SK-N-SH (cell line): ENCODE data around the gene DLL4. TPM values are rescaled to one million over a fixed set of nuclear protein-coding genes. Genes with fewer than 3 reads are reported as not detected.

Experiments
- CTCF ChIA-PET: fragments of 300-600, 350-600 bp; formaldehyde crosslinking; extraction: SDS; loops from one replicate; lab custom pipeline; 2021; lab: Yijun Ruan, JAX
- POLR2A ChIA-PET: fragments of 350-600 bp; sonication (Branson Sonifier 250); formaldehyde crosslinking; extraction: SDS; loops from one replicate; lab custom pipeline; 2020; ENCODE audit warnings: antibody characterized with exemption, inconsistent platforms; lab: Yijun Ruan, JAX
- DNase-seq: peaks from one replicate; pipeline ENCODE4 v3.0.0; 2012
- H2AFZ ChIP-seq: fragments of 200-600 bp; sonication (generic); 2 replicates; pipeline ENCODE4 v1.8.1; 2016; ENCODE audit warnings: antibody characterized with exemption, mild to moderate bottlenecking, low read depth
- H3F3A ChIP-seq: fragments of 200-600 bp; sonication (generic); replicated peaks from 2 replicates; pipeline ENCODE3; 2016; ENCODE audit warnings: antibody characterized with exemption, mild to moderate bottlenecking; ENCODE audit not compliant: insufficient read depth
- H3K27ac ChIP-seq, 2 experiments: fragments of 200-500 bp in 1 of 2; fragments of 200-600 bp in 1 of 2; sonication (Bioruptor generic) in 1 of 2; sonication (generic), shearing (Covaris generic) in 1 of 2; 2 replicates each; pipeline versions ENCODE4 v1.5.1 to v1.6.1; 2014 to 2016; ENCODE audit warnings: low read depth in 2 of 2, inconsistent platforms in 1 of 2, low read length in 1 of 2, mild to moderate bottlenecking in 1 of 2, mixed read lengths in 1 of 2
- H3K27me3 ChIP-seq: fragments of 200-600 bp; sonication (generic), shearing (Covaris generic); 2 replicates; pipeline ENCODE4 v1.6.1; 2016; ENCODE audit warnings: mixed run types; ENCODE audit not compliant: insufficient read depth
- H3K36me3 ChIP-seq, 2 experiments: fragments of 200-500 bp in 1 of 2; fragments of 200-600 bp in 1 of 2; sonication (Bioruptor generic) in 1 of 2; sonication (generic) in 1 of 2; replicated peaks in 1 of 2; 2 replicates each; pipeline versions ENCODE3 to v1.5.1; 2014 to 2016; ENCODE audit warnings: low read length in 1 of 2, mild to moderate bottlenecking in 1 of 2; ENCODE audit not compliant: insufficient read depth in 2 of 2, control insufficient read depth in 1 of 2
- H3K4me1 ChIP-seq, 2 experiments: fragments of 200-500 bp in 1 of 2; fragments of 200-600 bp in 1 of 2; sonication (Bioruptor generic) in 1 of 2; sonication (generic), shearing (Covaris generic) in 1 of 2; 2 replicates each; pipeline versions ENCODE4 v1.5.1 to v1.6.1; 2014 to 2016; ENCODE audit warnings: low read depth in 1 of 2, low read length in 1 of 2, mixed run types in 1 of 2; ENCODE audit not compliant: insufficient read depth in 2 of 2, control insufficient read depth in 1 of 2
- H3K4me2 ChIP-seq: fragments of 200-600 bp; sonication (generic), shearing (Covaris generic); 2 replicates; pipeline ENCODE4 v1.6.1; 2017; ENCODE audit warnings: mixed run types
- H3K4me3 ChIP-seq, 2 experiments: fragments of 200-500 bp in 1 of 2; fragments of 200-600 bp in 1 of 2; sonication (Bioruptor generic) in 1 of 2; sonication (generic), shearing (Covaris generic) in 1 of 2; 2 replicates each; pipeline versions ENCODE4 v1.5.1 to v1.8.1; 2014 to 2016; ENCODE audit warnings: low read depth in 2 of 2, inconsistent platforms in 1 of 2, low read length in 1 of 2, mild to moderate bottlenecking in 1 of 2, mixed read lengths in 1 of 2, moderate library complexity in 1 of 2
- H3K79me2 ChIP-seq: fragments of 200-600 bp; sonication (generic); 2 replicates; pipeline ENCODE4 v1.8.1; 2017; ENCODE audit warnings: mild to moderate bottlenecking; ENCODE audit not compliant: insufficient read depth
- H3K9ac ChIP-seq: fragments of 200-600 bp; sonication (generic); 2 replicates; pipeline ENCODE4 v1.6.1; 2017; ENCODE audit warnings: mixed run types
- H3K9me2 ChIP-seq: fragments of 200-600 bp; sonication (generic); 2 replicates; pipeline ENCODE4 v1.6.1; 2017; ENCODE audit warnings: mixed run types
- H3K9me3 ChIP-seq: fragments of 200-600 bp; sonication (generic); 2 replicates; pipeline ENCODE4 v1.6.1; 2017; ENCODE audit warnings: mixed run types, mild to moderate bottlenecking, moderate library complexity
- H4K20me1 ChIP-seq: fragments of 200-600 bp; sonication (generic); 2 replicates; pipeline ENCODE4 v1.6.1; 2017; ENCODE audit warnings: mild to moderate bottlenecking, mixed run types; ENCODE audit not compliant: insufficient read depth
- EZH2phosphoT487 ChIP-seq: fragments of 200-600 bp; sonication (generic); IDR thresholded peaks from 2 replicates; pipeline ENCODE4 v1.6.1; 2017; ENCODE audit warnings: low read depth, mixed run types, mild to moderate bottlenecking, antibody characterized with exemption, moderate library complexity, borderline replicate concordance
- MEF2A ChIP-seq: IDR thresholded peaks from 2 replicates; pipeline ENCODE4 v1.4.0; 2012; ENCODE audit warnings: low read depth, borderline replicate concordance
- MXI1 ChIP-seq: IDR thresholded peaks from 2 replicates; pipeline ENCODE4 v1.6.1; 2012; ENCODE audit warnings: mild to moderate bottlenecking, low read depth, low read length, improper control_type of control experiment
- NFIC ChIP-seq: IDR thresholded peaks from 2 replicates; pipeline ENCODE4 v1.4.0; 2012; ENCODE audit warnings: borderline replicate concordance
- NRF1 ChIP-seq: IDR thresholded peaks from 2 replicates; pipeline ENCODE4 v1.6.1; 2012; ENCODE audit warnings: low read depth, mild to moderate bottlenecking, low read length
- POLR2AphosphoS5 ChIP-seq: IDR thresholded peaks from 2 replicates; pipeline ENCODE4 v1.6.1; 2012; ENCODE audit warnings: low read depth, low read length
- RCOR1 ChIP-seq: fragments of 150-350 bp; IDR thresholded peaks from 2 replicates; pipeline ENCODE4 v1.6.1; 2017; ENCODE audit warnings: antibody characterized with exemption, low read length
- RFX5 ChIP-seq: IDR thresholded peaks from 2 replicates; pipeline ENCODE4 v1.6.1; 2012; ENCODE audit warnings: mild to moderate bottlenecking, improper control_type of control experiment, low read length
- RXRA ChIP-seq: IDR thresholded peaks from 2 replicates; pipeline ENCODE4 v1.4.0; 2012; ENCODE audit warnings: low read depth, mild to moderate bottlenecking, borderline replicate concordance
- TAF1 ChIP-seq: IDR thresholded peaks from 2 replicates; pipeline ENCODE4 v1.6.1; 2012; ENCODE audit warnings: low read depth, mild to moderate bottlenecking, low read length, moderate library complexity, borderline replicate concordance
- TEAD4 ChIP-seq: IDR thresholded peaks from 2 replicates; pipeline ENCODE4 v1.4.0; 2012; ENCODE audit warnings: mild to moderate bottlenecking, borderline replicate concordance; ENCODE audit not compliant: insufficient read depth
- WGBS: methylation state at CpG from one replicate; pipeline ENCODE4 v1.1.6; 2017; ENCODE audit warnings: low lambda C conversion rate; 5-methylcytosine and 5-hydroxymethylcytosine counted together
- polyA plus RNA-seq, 3 experiments: library from polyadenylated mRNA; depleted of rRNA; stranded (reverse); fragments of >200 nt; gene quantifications; 2 replicates each; pipeline ENCODE4 v1.2.3, GENCODE V29; 2012
- TF ChIP-seq, protein P1 (sequence below): IDR thresholded peaks from 2 replicates; pipeline ENCODE4; 2012
- TF ChIP-seq, protein P2 (sequence below): IDR thresholded peaks from 2 replicates; pipeline ENCODE4 v1.6.1; 2012; ENCODE audit warnings: mild to moderate bottlenecking, low read depth, low read length, moderate library complexity

DLL4 gene
- polyA plus RNA-seq (2012; rRNA removed), result 0.03 TPM in 2 replicates
- 0.01 and 0.03 TPM in 2 replicates for polyA plus RNA-seq (2012; cell fraction: cytosol; rRNA removed)
- polyA plus RNA-seq (2012; cell fraction: nucleus; rRNA removed), result 0.13 and 0.14 TPM in 2 replicates

GRCh38 chr15:40928821-40929659 lies at the start of gene DLL4:
TSS of gene DLL4 (plus strand) at chr15:40929340. CDS start at chr15:40929669, 329 bp downstream.
- no peaks in the 10 kb centered on the region for H4K20me1 ChIP-seq
- TF ChIP-seq RFX5 (no peak), EZH2phosphoT487 (0 out of 2 replicates have a peak, but pooled peaks have one; percentile 73), MXI1 (no peak), TEAD4 (no peak)
- TF ChIP-seq, protein P1, sequence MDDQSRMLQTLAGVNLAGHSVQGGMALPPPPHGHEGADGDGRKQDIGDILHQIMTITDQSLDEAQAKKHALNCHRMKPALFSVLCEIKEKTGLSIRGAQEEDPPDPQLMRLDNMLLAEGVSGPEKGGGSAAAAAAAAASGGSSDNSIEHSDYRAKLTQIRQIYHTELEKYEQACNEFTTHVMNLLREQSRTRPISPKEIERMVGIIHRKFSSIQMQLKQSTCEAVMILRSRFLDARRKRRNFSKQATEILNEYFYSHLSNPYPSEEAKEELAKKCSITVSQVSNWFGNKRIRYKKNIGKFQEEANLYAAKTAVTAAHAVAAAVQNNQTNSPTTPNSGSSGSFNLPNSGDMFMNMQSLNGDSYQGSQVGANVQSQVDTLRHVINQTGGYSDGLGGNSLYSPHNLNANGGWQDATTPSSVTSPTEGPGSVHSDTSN, result peak; percentile 55
- TF ChIP-seq, all 33 proteins: peak for 2
- CTCF ChIA-PET, result interaction anchor here (0.6 to 33.6 kb wide), 10 partner anchors 9 to 259 kb away, joined by 4 to 675 read pairs (median 12); partner anchors contain the start of genes CHAC1 and VPS18
- Histone ChIP-seq H3K4me3 (peak within 1 kb of the TSS; percentile 46 to 60), H3K4me1 (peaks cover 17 to 44% of the 10 kb centered on the region in 2 experiments; a peak in 2 of 4 replicates), H3K79me2 (no peaks in the 10 kb centered on the region), H2AFZ (peak within 1 kb of the TSS; percentile 46), H3K9me2 (no peaks in the 10 kb centered on the region), H3K9me3 (no peaks in the 10 kb centered on the region), H3F3A (no peaks in the 10 kb centered on the region), H3K9ac (no peak within 1 kb of the TSS), H3K27me3 (peaks cover 53% of the 10 kb centered on the region), H3K4me2 (peak within 1 kb of the TSS; percentile 92), H3K27ac (no peak within 1 kb of the TSS), H3K36me3 (no peaks in the 10 kb centered on the region)
- DNase-seq, result peak; percentile 80
- POLR2A ChIA-PET, result interaction anchor here (1.1 to 1.8 kb wide), 2 partner anchors 13 to 25 kb away, joined by 3 to 4 read pairs; no protein-coding TSS in a partner anchor
- WGBS, result 3% methylated on average over 37 of the region's 71 CpGs

GRCh38 chr15:40879609-40880008 lies 49.5 kb upstream of the DLL4 start:
- TF ChIP-seq POLR2AphosphoS5, result no peak
- no peak for TF ChIP-seq RCOR1
- TF ChIP-seq TAF1, result no peak
- no peak for TF ChIP-seq MEF2A
- TF ChIP-seq RXRA, result no peak
- TF ChIP-seq NFIC, result no peak
- TF ChIP-seq NRF1, result no peak
- TF ChIP-seq, protein P2, sequence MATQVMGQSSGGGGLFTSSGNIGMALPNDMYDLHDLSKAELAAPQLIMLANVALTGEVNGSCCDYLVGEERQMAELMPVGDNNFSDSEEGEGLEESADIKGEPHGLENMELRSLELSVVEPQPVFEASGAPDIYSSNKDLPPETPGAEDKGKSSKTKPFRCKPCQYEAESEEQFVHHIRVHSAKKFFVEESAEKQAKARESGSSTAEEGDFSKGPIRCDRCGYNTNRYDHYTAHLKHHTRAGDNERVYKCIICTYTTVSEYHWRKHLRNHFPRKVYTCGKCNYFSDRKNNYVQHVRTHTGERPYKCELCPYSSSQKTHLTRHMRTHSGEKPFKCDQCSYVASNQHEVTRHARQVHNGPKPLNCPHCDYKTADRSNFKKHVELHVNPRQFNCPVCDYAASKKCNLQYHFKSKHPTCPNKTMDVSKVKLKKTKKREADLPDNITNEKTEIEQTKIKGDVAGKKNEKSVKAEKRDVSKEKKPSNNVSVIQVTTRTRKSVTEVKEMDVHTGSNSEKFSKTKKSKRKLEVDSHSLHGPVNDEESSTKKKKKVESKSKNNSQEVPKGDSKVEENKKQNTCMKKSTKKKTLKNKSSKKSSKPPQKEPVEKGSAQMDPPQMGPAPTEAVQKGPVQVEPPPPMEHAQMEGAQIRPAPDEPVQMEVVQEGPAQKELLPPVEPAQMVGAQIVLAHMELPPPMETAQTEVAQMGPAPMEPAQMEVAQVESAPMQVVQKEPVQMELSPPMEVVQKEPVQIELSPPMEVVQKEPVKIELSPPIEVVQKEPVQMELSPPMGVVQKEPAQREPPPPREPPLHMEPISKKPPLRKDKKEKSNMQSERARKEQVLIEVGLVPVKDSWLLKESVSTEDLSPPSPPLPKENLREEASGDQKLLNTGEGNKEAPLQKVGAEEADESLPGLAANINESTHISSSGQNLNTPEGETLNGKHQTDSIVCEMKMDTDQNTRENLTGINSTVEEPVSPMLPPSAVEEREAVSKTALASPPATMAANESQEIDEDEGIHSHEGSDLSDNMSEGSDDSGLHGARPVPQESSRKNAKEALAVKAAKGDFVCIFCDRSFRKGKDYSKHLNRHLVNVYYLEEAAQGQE, result no peak
- TF ChIP-seq EZH2phosphoT487, result no peak
- Histone ChIP-seq H3K4me1 (no peaks in the 10 kb centered on the region), H2AFZ (no peak overlapping the region), H3K36me3 (no peaks in the 10 kb centered on the region), H3K79me2 (no peaks in the 10 kb centered on the region), H3K4me2 (no peak overlapping the region), H3K9ac (no peak overlapping the region), H4K20me1 (no peaks in the 10 kb centered on the region), H3K27ac (no peak overlapping the region), H3F3A (no peaks in the 10 kb centered on the region), H3K27me3 (no peaks in the 10 kb centered on the region), H3K9me2 (no peaks in the 10 kb centered on the region), H3K9me3 (no peaks in the 10 kb centered on the region), H3K4me3 (no peak overlapping the region)
- CTCF ChIA-PET, result interaction anchor here (3.4 to 11.1 kb wide), 2 partner anchors 12 to 15 kb away, joined by 16 to 69 read pairs; partner anchors contain the start of gene VPS18
- WGBS, result 82% methylated on average over 5 of the region's 6 CpGs
- DNase-seq, result no peak
- POLR2A ChIA-PET, result no interaction called here
